Stomach (tissue), 9 donors: ENCODE data around the gene SENP2. TPM values are rescaled to one million over a fixed set of nuclear protein-coding genes. Genes with fewer than 3 reads are reported as not detected.

Source experiments
- DNase-seq, 2 donors: peaks; one replicate each; pipeline versions ENCODE4 v3.0.0 to v3.0.0-alpha.2; 2013 to 2019
- H3K27ac ChIP-seq, 5 donors: fragments of 200-600 bp in 4 of 5; sonication (generic) in 4 of 5; one replicate each; pipeline ENCODE4 v1.5.1; 2013 to 2019; ENCODE audit warnings: mild to moderate bottlenecking in 1 of 5, moderate library complexity in 1 of 5
- H3K27me3 ChIP-seq, 3 donors: fragments of 200-600 bp; sonication (generic); one replicate each; pipeline ENCODE4 v1.5.1; 2017 to 2019; ENCODE audit warnings: mixed run types in 1 of 3
- H3K36me3 ChIP-seq, 4 donors: fragments of 200-600 bp; sonication (generic); 1 replicate in 3 of 4; 2 replicates in 1 of 4; pipeline ENCODE4 v1.5.1; 2016 to 2019
- H3K4me1 ChIP-seq, 4 donors: fragments of 200-600 bp; sonication (generic); one replicate each; pipeline ENCODE4 v1.5.1; 2016 to 2019
- H3K4me3 ChIP-seq, 4 donors: fragments of 200-600 bp; sonication (generic) in 3 of 4; one replicate each; pipeline ENCODE4 v1.5.1; 2016 to 2019; ENCODE audit warnings: mild to moderate bottlenecking in 1 of 4
- H3K9me3 ChIP-seq, 4 donors: fragments of 200-600 bp; sonication (generic); one replicate each; pipeline ENCODE4 v1.5.1; 2016 to 2019
- CTCF ChIP-seq, 7 experiments: fragments of 450-650 bp in 4 of 7; fragments of 200-600 bp in 3 of 7; sonication (generic) in 3 of 7; IDR thresholded peaks; one replicate each; pipeline ENCODE4 v1.5.1; 2016 to 2019; ENCODE audit warnings: antibody characterized with exemption in 7 of 7, control low read depth in 2 of 7, mild to moderate bottlenecking in 1 of 7
- EP300 ChIP-seq: sonication (generic); formaldehyde crosslinking; IDR thresholded peaks from one replicate; pipeline ENCODE4 v1.6.1; 2017; ENCODE audit warnings: antibody characterized with exemption
- POLR2A ChIP-seq, 4 donors: fragments of 450-650 bp; IDR thresholded peaks; one replicate each; pipeline ENCODE4 v1.6.1; 2016; ENCODE audit warnings: antibody characterized with exemption in 4 of 4, control low read depth in 2 of 4, mild to moderate bottlenecking in 1 of 4, moderate library complexity in 1 of 4
- POLR2AphosphoS5 ChIP-seq, 3 donors: sonication (generic); formaldehyde crosslinking; IDR thresholded peaks; one replicate each; pipeline ENCODE4 v1.6.1; 2016; ENCODE audit warnings: antibody characterized with exemption in 3 of 3
- WGBS, 5 donors: extraction: QIAGEN DNeasy Blood & Tissue Kit in 3 of 5; methylation state at CpG; one replicate each; pipeline versions ENCODE4 v1.1.5 to v1.1.7; 2013 to 2018; 5-methylcytosine and 5-hydroxymethylcytosine counted together
- intact Hi-C: fragments of 100-400 bp; cut with DNase I; formaldehyde crosslinking; loops from one replicate; pipeline ENCODE4 v1.15.1; 2023; ENCODE audit warnings: low total_unique reads
- polyA plus RNA-seq, 3 donors: library from polyadenylated mRNA; stranded (reverse); fragments of 200-250 nt; gene quantifications; one replicate each; pipeline ENCODE4 v1.2.3, GENCODE V29; 2013
- total RNA-seq, 5 donors: library from RNA; depleted of rRNA; stranded (reverse); fragments of >200 nt; gene quantifications; one replicate each; pipeline versions ENCODE4 v1.1.0 to v1.2.3, GENCODE V29; 2014 to 2016
- donor health status: healthy with polysubstance abuse.
- donor health status: Bipolar disorder and iron deficiency.
- donor health status: healthy.

Gene SENP2
- total and polyA plus RNA-seq, 8 donors: 2.3 to 146 (median 16.5) TPM

GRCh38 chr3:185582236-185582635 is 3.9 kb upstream of the SENP2 start:
- intact Hi-C loops: no loop called here
- Histone ChIP-seq H3K27me3 (no peaks in the 10 kb centered on the region), H3K36me3 (no peaks in the 10 kb centered on the region), H3K9me3 (no peaks in the 10 kb centered on the region), H3K4me1 (peaks cover 13 to 16% (median 15%) of the 10 kb centered on the region in 4 donors), H3K4me3 (no peak overlapping the region), H3K27ac (no peak overlapping the region)
- TF ChIP-seq EP300 (no peak), POLR2A (IDR thresholded peaks at IDR 0.05) (no peak), CTCF (IDR thresholded peaks at IDR 0.05) (no peak), POLR2AphosphoS5 (IDR thresholded peaks at IDR 0.05) (no peak)
- no peak for DNase-seq
- WGBS, 5 donors: 70 to 79% (median 73%) methylated on average over 3 of the region's 3 CpGs

GRCh38 chr3:185582871-185583270 is 3.2 kb upstream of the SENP2 start:
- Histone ChIP-seq H3K4me1 (peaks cover 15 to 23% (median 20%) of the 10 kb centered on the region in 4 donors), H3K9me3 (no peaks in the 10 kb centered on the region), H3K4me3 (no peak overlapping the region), H3K27ac (no peak overlapping the region), H3K27me3 (no peaks in the 10 kb centered on the region), H3K36me3 (no peaks in the 10 kb centered on the region)
- no peak for TF ChIP-seq CTCF (IDR thresholded peaks at IDR 0.05)
- no peak for TF ChIP-seq POLR2AphosphoS5 (IDR thresholded peaks at IDR 0.05)
- TF ChIP-seq EP300: no peak
- no peak for TF ChIP-seq POLR2A (IDR thresholded peaks at IDR 0.05)
- WGBS, 5 donors: 22 to 41% (median 31%) methylated on average over 3 of the region's 3 CpGs
- intact Hi-C loops: no loop called here
- peak in 1 of 2 donors; percentile 21 for DNase-seq

GRCh38 chr3:185583925-185584324 is 2.2 kb upstream of the SENP2 start:
- H3K4me1 ChIP-seq: peaks cover 15 to 33% (median 30%) of the 10 kb centered on the region in 4 donors
- no peaks in the 10 kb centered on the region for H3K36me3 ChIP-seq
- intact Hi-C loops: no loop called here
- no peaks in the 10 kb centered on the region for H3K9me3 ChIP-seq
- WGBS, 5 donors: 60 to 69% (median 62%) methylated on average over 6 of the region's 6 CpGs
- TF ChIP-seq POLR2A (IDR thresholded peaks at IDR 0.05): no peak
- TF ChIP-seq POLR2AphosphoS5 (IDR thresholded peaks at IDR 0.05): no peak
- no peak for TF ChIP-seq CTCF (IDR thresholded peaks at IDR 0.05)
- no peak for TF ChIP-seq EP300
- peak in 1 of 2 donors; percentile 40 for DNase-seq
- H3K27ac ChIP-seq: no peak overlapping the region
- no peak overlapping the region for H3K4me3 ChIP-seq
- no peaks in the 10 kb centered on the region for H3K27me3 ChIP-seq

GRCh38 chr3:185584686-185585085 is 1.4 kb upstream of the SENP2 start:
- Histone ChIP-seq H3K27me3 (no peaks in the 10 kb centered on the region), H3K9me3 (no peaks in the 10 kb centered on the region), H3K27ac (no peak overlapping the region), H3K4me3 (no peak overlapping the region), H3K4me1 (peaks cover 15 to 40% (median 34%) of the 10 kb centered on the region in 4 donors), H3K36me3 (peaks cover 0 to 2% (median 0%) of the 10 kb centered on the region in 4 donors)
- TF ChIP-seq POLR2AphosphoS5 (IDR thresholded peaks at IDR 0.05) (no peak), EP300 (no peak), CTCF (IDR thresholded peaks at IDR 0.05) (no peak), POLR2A (IDR thresholded peaks at IDR 0.05) (no peak)
- peak in 1 of 2 donors; percentile 37 for DNase-seq
- intact Hi-C loops: no loop called here
- 69 to 88% (median 80%) methylated on average over 4 of the region's 4 CpGs for WGBS, 5 donors
